Stimulated activated CD4-positive, alpha-beta T cell treated with anti-CD3 and anti-CD28 coated beads, Interleukin-15, amount 100 ng/mL, for 48 hours (primary cell): ENCODE results near the gene PDGFA.
"Not testable (repeated sequence)": the region's sequence is repeated elsewhere in the genome, so short reads cannot be mapped to it uniquely, and the experiment has no call there.

ENCODE experiments used
- DNase-seq, 2 donors: peaks; one replicate each; pipeline ENCODE4 v3.0.0-alpha.2; 2020; ENCODE audit warnings: low read depth in 2 of 2

PDGFA gene

DNA sequence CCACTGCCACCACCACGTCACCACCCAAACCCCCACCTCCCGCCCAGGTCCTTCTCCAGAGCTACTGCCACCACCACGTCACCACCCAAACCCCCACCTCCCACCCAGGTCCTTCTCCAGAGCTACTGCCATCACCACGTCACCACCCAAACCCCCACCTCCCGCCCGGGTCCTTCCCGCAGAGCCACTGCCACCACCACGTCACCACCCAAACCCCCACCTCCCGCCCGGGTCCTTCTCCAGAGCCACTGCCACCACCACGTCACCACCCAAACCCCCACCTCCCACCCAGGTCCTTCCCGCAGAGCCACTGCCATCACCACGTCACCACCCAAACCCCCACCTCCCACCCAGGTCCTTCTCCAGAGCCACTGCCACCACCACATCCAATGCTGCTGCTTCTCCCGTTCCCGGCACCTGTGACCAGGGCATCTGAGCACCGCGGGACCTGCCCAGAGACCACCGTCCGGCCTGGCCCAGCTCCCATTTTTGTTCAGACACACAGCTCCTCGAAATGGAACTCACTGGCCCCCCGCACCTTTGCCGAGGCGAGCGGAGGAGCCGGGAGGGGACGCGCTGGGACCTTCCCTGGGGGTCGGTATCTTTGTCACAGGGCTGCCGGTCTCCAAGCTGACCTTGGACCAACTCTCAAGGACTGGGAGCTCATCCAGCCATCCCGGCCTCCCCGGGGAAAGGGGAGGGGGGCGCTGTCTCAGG lies 32.7 kb upstream of the PDGFA start:
- DNase-seq: not testable (repeated sequence)

DNA sequence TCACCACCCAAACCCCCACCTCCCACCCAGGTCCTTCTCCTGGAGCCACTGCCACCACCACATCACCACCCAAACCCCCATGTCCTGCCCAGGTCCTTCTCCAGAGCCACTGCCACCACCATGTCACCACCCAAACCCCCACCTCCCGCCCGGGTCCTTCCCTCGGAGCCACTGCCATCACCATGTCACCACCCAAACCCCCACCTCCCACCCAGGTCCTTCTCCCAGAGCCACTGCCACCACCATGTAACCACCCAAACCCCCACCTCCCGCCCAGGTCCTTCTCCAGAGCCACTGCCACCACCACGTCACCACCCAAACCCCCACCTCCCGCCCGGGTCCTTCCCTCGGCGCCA lies 31.9 kb upstream of the PDGFA start:
- DNase-seq: not testable (repeated sequence)

DNA sequence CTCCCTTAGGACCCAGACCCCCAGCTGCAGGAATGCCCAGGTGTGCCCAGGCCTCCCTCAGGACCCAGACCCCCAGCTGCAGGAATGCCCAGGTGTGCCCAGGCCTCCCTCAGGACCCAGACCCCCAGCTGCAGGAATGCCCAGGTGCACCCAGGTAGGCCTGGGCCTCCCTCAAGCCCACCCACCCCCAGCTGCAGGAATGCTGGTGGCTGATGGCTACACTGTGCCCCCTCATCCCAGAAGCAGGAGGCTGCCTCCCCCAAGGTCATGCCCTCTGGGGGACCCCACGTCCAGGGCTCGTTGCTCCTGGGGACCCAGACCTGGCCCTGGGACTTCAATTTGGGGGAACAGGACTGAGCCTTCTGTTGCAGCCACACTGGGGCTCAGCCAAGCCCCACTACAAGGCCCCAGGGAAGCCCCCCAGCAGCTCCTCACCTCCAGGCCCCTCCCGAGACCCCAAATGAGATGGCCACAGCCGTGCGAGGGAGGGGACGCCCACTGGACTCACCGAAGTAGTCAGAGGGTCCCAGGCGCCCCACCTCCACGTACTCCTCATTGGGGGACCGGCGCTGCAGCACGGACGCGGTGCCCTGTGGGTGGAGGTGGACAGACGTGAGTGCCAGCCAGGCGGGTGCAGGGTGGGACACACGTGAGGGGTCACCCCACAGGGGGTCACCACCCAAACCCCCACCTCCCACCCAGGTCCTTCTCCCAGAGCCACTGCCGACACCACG lies 31.4 kb upstream of the PDGFA start:
- no peak for DNase-seq

- DNase-seq: no peak
Observed at GRCh38 chr7:549891-550625, 30.4 kb upstream of the PDGFA start.

DNA sequence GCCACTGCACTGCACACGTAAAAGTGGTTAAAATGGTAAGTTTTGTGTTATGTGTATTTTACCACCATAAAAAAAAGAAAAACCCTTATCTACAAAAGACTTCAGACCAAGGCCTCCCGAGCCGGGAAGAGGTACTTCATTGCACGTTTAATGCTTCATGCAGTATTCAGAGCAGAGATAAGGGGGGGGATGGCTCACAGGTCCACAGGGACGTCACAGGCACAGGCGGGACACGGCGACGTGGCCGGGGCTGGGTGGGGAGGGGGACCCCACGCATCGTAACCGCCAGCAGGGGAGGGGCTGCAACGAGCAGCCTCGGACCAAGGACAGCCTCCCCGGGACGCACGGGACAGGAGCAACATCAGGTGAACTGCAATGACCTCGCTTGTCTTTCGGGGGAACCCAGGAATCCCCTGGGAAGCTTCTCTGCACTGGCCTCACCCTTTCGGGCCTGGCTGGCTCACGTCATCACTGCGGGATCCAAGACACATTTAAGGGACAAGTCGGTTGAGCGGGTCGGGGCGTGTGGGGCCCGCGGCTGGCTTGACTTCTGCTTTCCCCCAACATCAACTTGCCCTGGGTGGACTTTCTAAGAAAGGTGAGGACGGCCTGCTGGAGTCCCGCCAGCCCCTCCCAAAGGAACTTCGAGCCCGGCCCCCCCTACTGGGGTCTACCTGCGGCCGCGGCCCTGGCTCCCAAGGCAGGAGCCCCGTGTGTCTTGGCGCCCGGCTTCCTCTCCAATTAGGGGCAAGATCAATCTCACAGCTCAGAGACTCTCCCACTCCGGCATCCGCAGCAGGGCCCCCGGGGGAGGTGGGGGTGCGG lies 29.6 kb upstream of the PDGFA start:
- no peak for DNase-seq

DNA sequence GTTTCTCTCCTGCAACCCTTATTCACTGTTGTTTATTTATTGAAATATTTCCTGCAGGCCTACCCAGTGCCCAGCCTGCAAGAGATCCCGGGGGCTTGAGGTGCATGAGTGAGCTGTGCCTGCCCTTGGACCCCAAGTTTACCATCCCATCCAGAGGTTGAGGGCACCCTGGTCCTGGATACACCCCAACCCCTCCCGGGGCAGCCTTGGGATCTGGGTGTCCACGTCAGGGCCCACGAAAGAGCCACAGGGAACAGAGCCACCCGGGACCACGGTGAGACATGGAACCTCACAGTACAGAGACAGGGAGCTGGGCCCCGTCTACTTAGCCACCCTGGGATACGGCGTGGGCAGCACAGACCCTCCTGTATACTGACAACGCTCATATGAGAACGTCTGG lies 28.8 kb upstream of the PDGFA start:
- no peak for DNase-seq

GRCh38 chr7:545470-545869 lies 25.8 kb upstream of the PDGFA start:
- DNase-seq: no peak

DNA sequence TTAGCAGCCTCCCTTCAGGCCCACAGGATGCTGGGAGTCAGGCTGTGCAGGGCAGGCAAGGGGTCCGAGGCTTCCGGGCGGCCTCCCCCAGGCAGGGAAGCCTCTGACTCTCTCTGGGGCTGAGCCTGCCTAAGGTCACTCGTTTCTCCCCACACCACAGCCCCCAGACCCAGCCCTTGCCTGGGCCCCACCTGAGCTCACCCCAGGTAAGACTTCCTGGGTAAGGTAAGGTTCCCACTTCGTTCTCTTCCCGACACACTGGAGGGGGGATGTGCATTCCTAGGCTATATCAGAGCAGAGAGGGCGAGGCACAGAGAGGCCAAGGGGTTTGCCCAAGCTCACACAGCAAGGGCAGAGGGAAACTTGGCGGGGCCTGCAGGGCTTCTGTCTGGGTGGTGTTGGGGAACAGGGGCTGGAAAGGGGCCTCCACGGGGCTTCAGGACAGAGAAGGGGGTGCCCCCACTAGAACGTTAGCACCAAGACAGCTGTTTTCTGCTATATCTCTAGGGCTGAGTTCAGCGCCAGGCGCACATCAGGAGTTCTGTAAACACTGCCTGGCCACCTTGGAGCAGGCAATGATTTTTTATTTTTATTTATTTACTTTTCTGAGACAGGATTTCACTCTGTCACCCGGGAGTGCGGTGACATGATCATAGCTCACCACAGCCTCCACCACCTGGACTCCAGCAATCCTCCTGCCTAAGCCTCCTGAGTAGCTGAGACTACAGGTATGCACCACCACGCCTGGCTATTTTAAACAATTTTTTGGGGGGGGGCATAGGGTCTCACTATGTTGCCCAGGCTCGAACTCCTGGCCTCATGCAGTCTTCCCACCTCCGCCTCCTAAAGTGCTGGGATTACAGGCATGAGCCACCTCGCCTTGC lies 24.9 kb upstream of the PDGFA start:
- no peak for DNase-seq

DNA sequence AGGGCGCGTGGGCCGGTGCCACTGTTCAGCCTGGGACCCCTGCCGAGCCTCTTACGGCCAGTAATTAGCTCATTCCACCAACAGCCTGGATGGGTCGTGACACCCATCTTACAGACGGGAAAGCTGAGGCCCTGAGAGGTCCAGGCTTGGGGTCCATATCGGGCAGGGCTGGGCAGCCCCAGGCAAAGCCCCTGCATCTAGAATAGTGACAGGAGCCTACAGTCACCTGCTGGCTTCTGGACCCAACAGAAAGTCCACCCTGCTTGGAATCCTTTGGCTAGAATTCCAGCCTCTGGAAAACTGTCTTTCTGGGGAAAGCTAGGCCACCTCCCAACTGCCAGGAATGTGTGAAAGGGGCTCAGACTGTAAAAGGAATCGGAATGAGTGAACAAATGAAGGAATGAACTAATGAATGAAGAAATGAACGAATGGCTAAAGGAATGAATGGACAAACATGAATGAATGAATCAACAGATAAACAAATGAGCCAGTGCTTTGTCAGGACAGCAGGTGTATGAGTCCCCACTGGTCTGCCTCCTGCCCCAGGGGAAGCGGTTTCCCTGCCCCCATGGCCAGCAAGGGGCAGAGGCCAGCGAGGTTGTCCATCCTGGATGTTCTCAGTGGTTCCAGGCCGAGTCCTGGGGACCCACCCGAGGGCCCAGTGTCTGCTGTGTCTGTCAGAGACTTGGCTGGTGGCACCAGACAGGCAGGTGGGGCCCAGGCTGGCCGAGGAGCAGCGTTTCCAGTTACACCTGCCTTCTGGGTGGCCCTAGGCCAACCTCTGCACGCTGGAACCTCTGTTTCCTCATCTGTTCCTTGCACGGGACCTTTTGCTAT lies 24.1 kb upstream of the PDGFA start:
- DNase-seq: no peak

- no peak for DNase-seq
Observed at GRCh38 chr7:542713-543500, 23.3 kb upstream of the PDGFA start.

DNA sequence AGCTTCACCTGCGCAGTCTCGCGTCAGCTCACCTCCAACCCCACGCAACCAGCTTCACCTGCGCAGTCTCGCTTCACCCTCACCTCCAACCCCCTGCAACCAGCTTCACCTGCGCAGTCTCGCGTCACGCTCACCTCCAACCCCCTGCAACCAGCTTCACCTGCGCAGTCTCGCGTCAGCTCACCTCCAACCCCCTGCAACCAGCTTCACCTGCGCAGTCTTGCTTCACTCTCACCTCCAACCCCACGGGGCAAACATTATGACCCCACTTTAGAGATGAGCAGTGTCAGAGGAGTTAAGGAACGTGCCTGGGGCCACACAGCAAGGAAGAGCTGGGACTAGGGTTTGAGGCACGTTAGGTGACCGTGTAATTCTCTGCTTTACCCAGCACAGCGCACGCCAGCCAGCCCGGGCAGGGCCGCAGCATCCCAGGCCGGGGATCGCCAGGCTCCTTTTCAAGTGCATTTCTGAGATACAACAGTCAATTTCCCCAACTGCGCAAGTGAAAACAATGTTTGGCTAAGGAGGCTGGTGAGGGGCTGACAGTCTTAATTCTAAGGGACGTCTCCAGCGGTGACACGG lies 22.6 kb upstream of the PDGFA start:
- no peak for DNase-seq

DNA sequence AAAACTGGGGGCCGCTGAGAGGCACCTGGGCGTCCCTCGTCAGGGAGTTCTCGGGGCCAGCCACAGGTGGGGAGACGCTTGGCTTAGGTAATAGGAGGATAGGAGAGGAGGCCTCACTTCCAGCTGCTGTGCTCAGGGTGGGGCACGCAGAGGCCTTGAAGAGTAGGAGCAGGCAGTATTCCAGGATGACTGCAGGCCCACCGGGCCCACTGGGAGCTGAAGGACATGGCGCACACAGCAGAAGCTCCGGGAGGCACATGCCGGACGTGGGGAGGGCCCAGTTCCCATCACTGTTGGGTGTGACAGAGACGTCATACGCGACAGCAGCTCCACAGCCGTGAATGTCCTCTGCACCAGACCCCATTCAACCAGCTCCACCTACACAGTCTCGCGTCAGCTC lies 22.0 kb upstream of the PDGFA start:
- no peak for DNase-seq

- DNase-seq: no peak
Observed at GRCh38 chr7:540997-541396, 21.4 kb upstream of the PDGFA start.

GRCh38 chr7:540579-540978 lies 20.9 kb upstream of the PDGFA start:
- no peak for DNase-seq

DNA sequence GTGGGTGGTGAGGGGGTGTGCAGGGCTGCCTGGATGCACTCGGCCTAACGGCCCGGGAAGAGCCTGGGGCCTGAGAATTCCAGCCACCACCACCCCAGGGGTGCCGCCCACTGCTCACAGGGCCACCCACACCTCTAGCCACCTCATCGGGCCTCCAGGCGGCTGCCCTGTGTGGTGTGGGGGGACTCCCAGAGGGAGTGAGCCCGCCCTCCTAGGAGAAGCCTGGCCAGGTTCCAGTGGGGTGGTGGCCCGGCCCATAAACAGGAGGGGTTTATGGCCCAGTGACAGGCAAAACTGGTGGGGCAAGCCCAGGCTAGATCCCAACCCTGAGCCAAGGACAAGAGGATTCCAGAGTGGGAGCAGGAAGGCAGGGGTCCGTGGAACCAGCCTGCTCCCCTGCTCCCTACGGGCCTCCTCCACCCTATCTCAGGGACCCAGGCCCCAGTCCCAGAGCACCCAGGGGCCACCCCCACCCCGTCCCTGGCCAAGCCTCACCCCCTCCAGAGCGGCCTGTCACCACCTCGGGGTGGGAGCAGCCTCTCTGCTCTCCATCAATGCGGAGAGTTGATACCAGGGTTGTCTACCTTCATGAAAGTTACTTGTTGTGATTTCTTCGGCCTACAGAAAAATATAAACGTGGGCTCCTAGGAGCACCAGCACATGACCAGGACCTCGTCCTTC lies 20.2 kb upstream of the PDGFA start:
- no peak for DNase-seq

DNA sequence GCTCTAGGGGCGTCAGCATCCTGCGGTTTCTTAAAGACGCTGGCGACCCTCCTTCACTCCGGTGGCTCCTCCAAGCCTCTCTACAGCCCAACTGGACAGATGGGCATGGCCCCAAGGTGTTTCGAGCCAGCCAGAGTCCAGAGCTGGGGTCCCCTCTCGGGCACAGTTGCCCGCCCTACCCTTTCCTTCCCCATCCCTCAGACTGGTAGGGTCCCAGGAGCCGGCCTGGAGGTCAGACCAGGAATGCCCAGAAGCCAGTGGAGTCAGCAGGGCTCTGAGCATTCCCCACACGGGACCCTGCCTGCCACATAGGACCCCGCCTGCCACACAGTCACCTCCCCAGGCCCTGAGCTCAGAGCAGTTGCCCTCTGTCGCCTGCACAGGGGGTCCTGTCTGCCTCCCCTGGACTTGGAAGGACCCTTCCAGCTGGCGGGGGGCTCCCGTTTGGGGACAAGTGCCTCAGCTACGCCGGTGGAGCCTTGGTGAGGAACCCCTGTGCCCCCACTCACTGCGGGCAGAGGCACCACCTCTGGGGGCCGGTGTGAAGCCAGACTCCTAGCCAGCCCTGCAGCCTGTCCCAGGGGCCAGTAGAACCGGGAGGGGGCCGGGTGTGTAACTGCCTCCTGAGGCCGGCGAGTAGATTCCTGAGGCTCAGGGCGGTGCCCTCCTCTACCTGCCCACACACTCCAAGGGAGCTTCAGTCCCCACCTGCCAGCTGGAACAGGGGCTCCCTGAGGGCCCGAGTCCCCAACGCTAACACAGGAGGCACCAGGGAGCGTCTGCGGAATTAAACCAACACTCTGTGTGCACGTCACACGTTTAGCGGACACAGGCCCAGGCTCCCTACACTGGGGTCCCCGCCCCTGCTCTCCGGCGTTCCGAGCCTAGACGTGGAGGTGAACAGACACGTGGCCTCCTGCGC lies 19.4 kb upstream of the PDGFA start:
- no peak for DNase-seq

DNA sequence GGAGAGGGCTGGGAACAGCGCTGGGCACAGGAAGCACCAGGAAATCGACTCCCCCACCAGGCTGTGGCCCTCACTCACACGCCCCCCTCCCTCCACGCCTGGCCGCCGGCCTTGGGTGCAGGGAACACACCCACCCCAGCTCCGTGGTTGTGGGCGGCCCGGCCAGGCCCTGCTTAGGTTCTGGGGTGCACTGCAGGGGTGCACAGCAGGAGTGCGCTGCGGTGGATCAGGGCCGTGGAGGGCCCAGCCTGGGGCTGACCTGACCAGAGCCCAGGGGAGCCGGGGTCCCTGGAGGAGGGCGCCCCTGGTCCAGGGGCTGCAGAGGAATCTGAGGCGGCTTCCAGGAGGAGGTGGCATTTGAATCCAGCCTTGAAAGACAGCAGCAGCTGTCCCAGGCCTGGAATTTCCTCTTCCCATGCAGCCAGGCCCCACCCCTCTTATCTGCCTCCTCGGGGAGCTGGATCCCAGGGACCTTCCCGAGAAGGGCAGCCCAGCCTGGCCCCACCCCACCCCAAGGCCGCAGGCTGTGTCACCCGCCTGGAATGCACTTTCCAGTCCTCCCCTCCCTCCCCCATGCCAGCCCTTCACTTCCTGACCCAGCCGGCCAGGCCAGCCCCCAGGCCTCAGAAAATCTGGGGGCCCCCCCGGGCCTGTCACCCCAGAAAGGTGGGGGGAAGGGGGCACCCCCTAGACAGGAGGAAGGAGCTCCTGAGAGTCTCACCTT lies 18.4 kb upstream of the PDGFA start:
- no peak for DNase-seq
